ENCODE measurements around the gene FAM118B.
"Not testable (repeated sequence)": the region's sequence is repeated elsewhere in the genome, so short reads cannot be mapped to it uniquely, and the experiment has no call there.

Gene FAM118B

GRCh38 chr11:126224647-126225294, 13.2 kb downstream of the FAM118B start:
- no peak for DNase-seq

GRCh38 chr11:126225295-126225665, 13.7 kb downstream of the FAM118B start:
- DNase-seq = no peak

- DNase-seq = no peak
These were observed 14.9 kb downstream of the FAM118B start for GRCh38 chr11:126226334-126227084.

GRCh38 chr11:126229858-126230540, 18.4 kb downstream of the FAM118B start:
- no peak for DNase-seq

- DNase-seq = peak; percentile 13
These were observed 20.3 kb downstream of the FAM118B start for GRCh38 chr11:126231725-126232459.

GRCh38 chr11:126232683-126233082, 21.1 kb downstream of the FAM118B start:
- DNase-seq = no peak

GRCh38 chr11:126233391-126233790, 21.8 kb downstream of the FAM118B start:
- DNase-seq = no peak

- DNase-seq = no peak
These were observed 35.1 kb downstream of the FAM118B start for GRCh38 chr11:126246636-126247035.

- DNase-seq = no peak
These were observed 41.7 kb downstream of the FAM118B start for GRCh38 chr11:126253265-126253664.

GRCh38 chr11:126254819-126255218, 43.2 kb downstream of the FAM118B start:
- no peak for DNase-seq

GRCh38 chr11:126255507-126255906, 43.9 kb downstream of the FAM118B start:
- DNase-seq = not testable (repeated sequence)

GRCh38 chr11:126256216-126256615, 44.6 kb downstream of the FAM118B start:
- no peak for DNase-seq

GRCh38 chr11:126257144-126257543, 45.6 kb downstream of the FAM118B start:
- no peak for DNase-seq

GRCh38 chr11:126257764-126258163, 46.2 kb downstream of the FAM118B start:
- no peak for DNase-seq

GRCh38 chr11:126262216-126262615, 50.6 kb downstream of the FAM118B start:
- no peak for DNase-seq

- no peak for DNase-seq
These were observed 51.9 kb downstream of the FAM118B start for GRCh38 chr11:126263489-126263888.

GRCh38 chr11:126265811-126266210, 54.2 kb downstream of the FAM118B start:
- no peak for DNase-seq

- no peak for DNase-seq
These were observed 56.1 kb downstream of the FAM118B start for GRCh38 chr11:126267650-126268049.

- DNase-seq = no peak
These were observed 56.8 kb downstream of the FAM118B start for GRCh38 chr11:126268361-126268707.

GRCh38 chr11:126268708-126269579, 57.4 kb downstream of the FAM118B start, which contains the start of the genes FOXRED1 and SRPRA:
TSS of gene FOXRED1 (plus strand) at chr11:126269154. CDS start at chr11:126269207, 53 bp downstream.
TSS of gene SRPRA (minus strand) at chr11:126268895. CDS start at chr11:126268804, 91 bp downstream.
- peak; percentile 93 for DNase-seq

- DNase-seq = no peak
These were observed 65.7 kb downstream of the FAM118B start for GRCh38 chr11:126277322-126277721.

GRCh38 chr11:126277780-126278179, 66.2 kb downstream of the FAM118B start:
- DNase-seq = no peak

All from DMS 273 treated with DMSO at 0.1 percent for 48 hours (cell line).